H1 (cell line): Measurements from ENCODE around the gene MYLK3. TPM values are rescaled to one million over a fixed set of nuclear protein-coding genes. Genes with fewer than 3 reads are reported as not detected.

Source experiments
- polyA plus RNA-seq, 7 experiments: library from polyadenylated mRNA; depleted of rRNA in 3 of 7; stranded (reverse) in 5 of 7; unstranded in 2 of 7; fragments of >200 nt in 5 of 7; fragments of 200-250 nt in 2 of 7; gene quantifications; 1 replicate in 5 of 7; 2 replicates in 1 of 7; 4 replicates in 1 of 7; pipeline versions ENCODE4 v1.2.1 to v1.2.3, GENCODE V29; 2011 to 2013; ENCODE audit warnings: missing spikeins in 2 of 7, mixed read lengths in 2 of 7
- total RNA-seq: library from RNA; stranded (reverse); fragmentation: NEBNext Ultra II Directional; extraction: Animal tissue kit (Norgen Biotek cat#: 25700); gene quantifications from 2 replicates; pipeline ENCODE4 v1.2.1, GENCODE V29; 2021
- TF ChIP-seq, protein P1 (sequence below): fragments of 300-600 bp; sonication (generic); IDR thresholded peaks from 2 replicates; pipeline ENCODE4 v1.7.1; 2012; ENCODE audit warnings: low read length, moderate library complexity, mild to moderate bottlenecking, inconsistent platforms; ENCODE audit not compliant: insufficient replicate concordance

MYLK3 gene
- total and polyA plus RNA-seq, 2 of the 8 experiments (the other 6 are each of a cell fraction or from before 2014, with no cell fraction given), result 0.14 to 0.35 TPM

DNA sequence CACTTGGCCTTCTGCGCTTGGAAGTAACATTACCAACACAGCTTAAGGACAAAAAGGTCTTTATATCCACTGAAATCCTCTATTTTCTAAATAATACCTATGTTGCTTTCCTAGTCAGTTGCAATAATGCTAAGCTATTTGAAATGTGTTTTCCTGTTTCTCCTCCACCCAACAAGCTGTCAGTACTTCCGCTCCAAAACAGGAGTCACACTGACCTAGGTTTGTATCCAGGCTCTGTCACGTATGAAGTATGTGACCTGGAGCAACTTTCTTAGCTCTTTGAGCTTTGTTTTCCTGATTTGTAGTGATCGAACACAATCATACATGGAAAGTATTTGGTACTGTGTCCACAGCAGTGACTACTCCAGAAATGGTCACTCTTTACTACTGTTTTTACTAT lies 24.3 kb upstream of the MYLK3 start (continued):
- TF ChIP-seq, protein P1, sequence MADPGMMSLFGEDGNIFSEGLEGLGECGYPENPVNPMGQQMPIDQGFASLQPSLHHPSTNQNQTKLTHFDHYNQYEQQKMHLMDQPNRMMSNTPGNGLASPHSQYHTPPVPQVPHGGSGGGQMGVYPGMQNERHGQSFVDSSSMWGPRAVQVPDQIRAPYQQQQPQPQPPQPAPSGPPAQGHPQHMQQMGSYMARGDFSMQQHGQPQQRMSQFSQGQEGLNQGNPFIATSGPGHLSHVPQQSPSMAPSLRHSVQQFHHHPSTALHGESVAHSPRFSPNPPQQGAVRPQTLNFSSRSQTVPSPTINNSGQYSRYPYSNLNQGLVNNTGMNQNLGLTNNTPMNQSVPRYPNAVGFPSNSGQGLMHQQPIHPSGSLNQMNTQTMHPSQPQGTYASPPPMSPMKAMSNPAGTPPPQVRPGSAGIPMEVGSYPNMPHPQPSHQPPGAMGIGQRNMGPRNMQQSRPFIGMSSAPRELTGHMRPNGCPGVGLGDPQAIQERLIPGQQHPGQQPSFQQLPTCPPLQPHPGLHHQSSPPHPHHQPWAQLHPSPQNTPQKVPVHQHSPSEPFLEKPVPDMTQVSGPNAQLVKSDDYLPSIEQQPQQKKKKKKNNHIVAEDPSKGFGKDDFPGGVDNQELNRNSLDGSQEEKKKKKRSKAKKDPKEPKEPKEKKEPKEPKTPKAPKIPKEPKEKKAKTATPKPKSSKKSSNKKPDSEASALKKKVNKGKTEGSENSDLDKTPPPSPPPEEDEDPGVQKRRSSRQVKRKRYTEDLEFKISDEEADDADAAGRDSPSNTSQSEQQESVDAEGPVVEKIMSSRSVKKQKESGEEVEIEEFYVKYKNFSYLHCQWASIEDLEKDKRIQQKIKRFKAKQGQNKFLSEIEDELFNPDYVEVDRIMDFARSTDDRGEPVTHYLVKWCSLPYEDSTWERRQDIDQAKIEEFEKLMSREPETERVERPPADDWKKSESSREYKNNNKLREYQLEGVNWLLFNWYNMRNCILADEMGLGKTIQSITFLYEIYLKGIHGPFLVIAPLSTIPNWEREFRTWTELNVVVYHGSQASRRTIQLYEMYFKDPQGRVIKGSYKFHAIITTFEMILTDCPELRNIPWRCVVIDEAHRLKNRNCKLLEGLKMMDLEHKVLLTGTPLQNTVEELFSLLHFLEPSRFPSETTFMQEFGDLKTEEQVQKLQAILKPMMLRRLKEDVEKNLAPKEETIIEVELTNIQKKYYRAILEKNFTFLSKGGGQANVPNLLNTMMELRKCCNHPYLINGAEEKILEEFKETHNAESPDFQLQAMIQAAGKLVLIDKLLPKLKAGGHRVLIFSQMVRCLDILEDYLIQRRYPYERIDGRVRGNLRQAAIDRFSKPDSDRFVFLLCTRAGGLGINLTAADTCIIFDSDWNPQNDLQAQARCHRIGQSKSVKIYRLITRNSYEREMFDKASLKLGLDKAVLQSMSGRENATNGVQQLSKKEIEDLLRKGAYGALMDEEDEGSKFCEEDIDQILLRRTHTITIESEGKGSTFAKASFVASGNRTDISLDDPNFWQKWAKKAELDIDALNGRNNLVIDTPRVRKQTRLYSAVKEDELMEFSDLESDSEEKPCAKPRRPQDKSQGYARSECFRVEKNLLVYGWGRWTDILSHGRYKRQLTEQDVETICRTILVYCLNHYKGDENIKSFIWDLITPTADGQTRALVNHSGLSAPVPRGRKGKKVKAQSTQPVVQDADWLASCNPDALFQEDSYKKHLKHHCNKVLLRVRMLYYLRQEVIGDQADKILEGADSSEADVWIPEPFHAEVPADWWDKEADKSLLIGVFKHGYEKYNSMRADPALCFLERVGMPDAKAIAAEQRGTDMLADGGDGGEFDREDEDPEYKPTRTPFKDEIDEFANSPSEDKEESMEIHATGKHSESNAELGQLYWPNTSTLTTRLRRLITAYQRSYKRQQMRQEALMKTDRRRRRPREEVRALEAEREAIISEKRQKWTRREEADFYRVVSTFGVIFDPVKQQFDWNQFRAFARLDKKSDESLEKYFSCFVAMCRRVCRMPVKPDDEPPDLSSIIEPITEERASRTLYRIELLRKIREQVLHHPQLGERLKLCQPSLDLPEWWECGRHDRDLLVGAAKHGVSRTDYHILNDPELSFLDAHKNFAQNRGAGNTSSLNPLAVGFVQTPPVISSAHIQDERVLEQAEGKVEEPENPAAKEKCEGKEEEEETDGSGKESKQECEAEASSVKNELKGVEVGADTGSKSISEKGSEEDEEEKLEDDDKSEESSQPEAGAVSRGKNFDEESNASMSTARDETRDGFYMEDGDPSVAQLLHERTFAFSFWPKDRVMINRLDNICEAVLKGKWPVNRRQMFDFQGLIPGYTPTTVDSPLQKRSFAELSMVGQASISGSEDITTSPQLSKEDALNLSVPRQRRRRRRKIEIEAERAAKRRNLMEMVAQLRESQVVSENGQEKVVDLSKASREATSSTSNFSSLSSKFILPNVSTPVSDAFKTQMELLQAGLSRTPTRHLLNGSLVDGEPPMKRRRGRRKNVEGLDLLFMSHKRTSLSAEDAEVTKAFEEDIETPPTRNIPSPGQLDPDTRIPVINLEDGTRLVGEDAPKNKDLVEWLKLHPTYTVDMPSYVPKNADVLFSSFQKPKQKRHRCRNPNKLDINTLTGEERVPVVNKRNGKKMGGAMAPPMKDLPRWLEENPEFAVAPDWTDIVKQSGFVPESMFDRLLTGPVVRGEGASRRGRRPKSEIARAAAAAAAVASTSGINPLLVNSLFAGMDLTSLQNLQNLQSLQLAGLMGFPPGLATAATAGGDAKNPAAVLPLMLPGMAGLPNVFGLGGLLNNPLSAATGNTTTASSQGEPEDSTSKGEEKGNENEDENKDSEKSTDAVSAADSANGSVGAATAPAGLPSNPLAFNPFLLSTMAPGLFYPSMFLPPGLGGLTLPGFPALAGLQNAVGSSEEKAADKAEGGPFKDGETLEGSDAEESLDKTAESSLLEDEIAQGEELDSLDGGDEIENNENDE, result no peak
